Suprapubic skin (tissue), 3 donors: ENCODE data around the gene DLG1.

Experiments
- POLR2A ChIP-seq, 2 donors: fragments of 450-650 bp; IDR thresholded peaks; one replicate each; pipeline ENCODE4 v1.6.1; 2017; ENCODE audit warnings: antibody characterized with exemption in 2 of 2, mild to moderate bottlenecking in 2 of 2, moderate library complexity in 2 of 2
- TF ChIP-seq, protein P1 (sequence below), 2 donors: fragments of 200-600 bp in 1 of 2; fragments of 450-650 bp in 1 of 2; sonication (generic) in 1 of 2; IDR thresholded peaks; one replicate each; pipeline ENCODE4 v1.5.1; 2016 to 2019; ENCODE audit warnings: antibody characterized with exemption in 2 of 2, mild to moderate bottlenecking in 1 of 2, moderate library complexity in 1 of 2

GRCh38 chr3:197104738-197105137, 193.7 kb downstream of the DLG1 start:
- TF ChIP-seq POLR2A (IDR thresholded peaks at IDR 0.05), result no peak
- TF ChIP-seq, protein P1, sequence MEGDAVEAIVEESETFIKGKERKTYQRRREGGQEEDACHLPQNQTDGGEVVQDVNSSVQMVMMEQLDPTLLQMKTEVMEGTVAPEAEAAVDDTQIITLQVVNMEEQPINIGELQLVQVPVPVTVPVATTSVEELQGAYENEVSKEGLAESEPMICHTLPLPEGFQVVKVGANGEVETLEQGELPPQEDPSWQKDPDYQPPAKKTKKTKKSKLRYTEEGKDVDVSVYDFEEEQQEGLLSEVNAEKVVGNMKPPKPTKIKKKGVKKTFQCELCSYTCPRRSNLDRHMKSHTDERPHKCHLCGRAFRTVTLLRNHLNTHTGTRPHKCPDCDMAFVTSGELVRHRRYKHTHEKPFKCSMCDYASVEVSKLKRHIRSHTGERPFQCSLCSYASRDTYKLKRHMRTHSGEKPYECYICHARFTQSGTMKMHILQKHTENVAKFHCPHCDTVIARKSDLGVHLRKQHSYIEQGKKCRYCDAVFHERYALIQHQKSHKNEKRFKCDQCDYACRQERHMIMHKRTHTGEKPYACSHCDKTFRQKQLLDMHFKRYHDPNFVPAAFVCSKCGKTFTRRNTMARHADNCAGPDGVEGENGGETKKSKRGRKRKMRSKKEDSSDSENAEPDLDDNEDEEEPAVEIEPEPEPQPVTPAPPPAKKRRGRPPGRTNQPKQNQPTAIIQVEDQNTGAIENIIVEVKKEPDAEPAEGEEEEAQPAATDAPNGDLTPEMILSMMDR (IDR thresholded peaks at IDR 0.05), result no peak
